GM23338 (cell line): ENCODE results near the gene OR2AE1. TPM values are rescaled to one million over a fixed set of nuclear protein-coding genes. Genes with fewer than 3 reads are reported as not detected.

Experiments
- ATAC-seq: fragments of 200-7000 bp; cut with Tn5 transposase; 3 replicates; pipeline ENCODE4 v1.9.1; 2020
- DNase-seq: peaks from one replicate; pipeline ENCODE4 v3.0.0-alpha.2; 2015; ENCODE audit warnings: low spot score
- H2AFZ ChIP-seq: fragments of 200-600 bp; sonication (generic); 2 replicates; pipeline ENCODE4 v1.8.0; 2016; ENCODE audit warnings: antibody characterized with exemption, mild to moderate bottlenecking, moderate library complexity
- H3F3A ChIP-seq: fragments of 200-600 bp; sonication (generic); replicated peaks from 2 replicates; pipeline ENCODE4 v1.8.0; 2017; ENCODE audit warnings: antibody characterized with exemption, mixed run types, low read depth
- H3K27ac ChIP-seq: fragments of 200-600 bp; sonication (generic); 2 replicates; pipeline ENCODE4 v1.6.1; 2016; ENCODE audit warnings: low read depth
- H3K27me3 ChIP-seq: fragments of 200-600 bp; sonication (generic); 2 replicates; pipeline ENCODE4 v1.8.0; 2016; ENCODE audit warnings: mild to moderate bottlenecking, mixed run types, moderate library complexity; ENCODE audit not compliant: insufficient read depth
- H3K36me3 ChIP-seq: fragments of 200-600 bp; sonication (generic); 2 replicates; pipeline ENCODE4 v1.8.0; 2016; ENCODE audit warnings: mild to moderate bottlenecking; ENCODE audit not compliant: insufficient read depth
- H3K4me1 ChIP-seq: fragments of 200-600 bp; sonication (generic); 2 replicates; pipeline ENCODE4 v1.8.0; 2016; ENCODE audit warnings: mild to moderate bottlenecking, moderate library complexity; ENCODE audit not compliant: insufficient read depth
- H3K4me2 ChIP-seq: fragments of 200-600 bp; sonication (generic); 2 replicates; pipeline ENCODE4 v1.7.1; 2017; ENCODE audit warnings: mixed run types
- H3K4me3 ChIP-seq: fragments of 200-600 bp; sonication (generic); 2 replicates; pipeline ENCODE4 v1.6.1; 2016; ENCODE audit warnings: mixed run types
- H3K79me2 ChIP-seq: fragments of 200-600 bp; sonication (generic); replicated peaks from 2 replicates; pipeline ENCODE4 v1.8.0; 2017; ENCODE audit warnings: mild to moderate bottlenecking; ENCODE audit not compliant: insufficient read depth
- H3K9me2 ChIP-seq: fragments of 200-600 bp; sonication (generic); 2 replicates; pipeline ENCODE4 v1.8.0; 2017; ENCODE audit not compliant: insufficient read depth
- H4K20me1 ChIP-seq: fragments of 200-600 bp; sonication (generic); replicated peaks from 2 replicates; pipeline ENCODE4 v1.8.0; 2017; ENCODE audit warnings: mild to moderate bottlenecking; ENCODE audit not compliant: insufficient read depth
- H3K27ac Mint-ChIP-seq: 2 replicates; pipeline ENCODE4 v1.8.0; 2020; ENCODE audit warnings: inconsistent platforms, mild to moderate bottlenecking, moderate library complexity, mixed read lengths
- H3K27me3 Mint-ChIP-seq: 3 replicates; pipeline ENCODE4 v1.8.0; 2022; ENCODE audit warnings: low read depth, mild to moderate bottlenecking, moderate library complexity, mixed read lengths, inconsistent platforms; ENCODE audit not compliant: insufficient read depth, poor library complexity
- H3K36me3 Mint-ChIP-seq: 3 replicates; pipeline ENCODE4 v1.8.0; 2021; ENCODE audit warnings: low read depth, mild to moderate bottlenecking, inconsistent platforms, moderate library complexity, mixed read lengths
- H3K4me1 Mint-ChIP-seq: 3 replicates; pipeline ENCODE4 v1.8.0; 2020; ENCODE audit warnings: mild to moderate bottlenecking, inconsistent platforms, mixed read lengths
- H3K4me3 Mint-ChIP-seq: 3 replicates; pipeline ENCODE4 v1.8.0; 2021; ENCODE audit warnings: moderate library complexity, mild to moderate bottlenecking, inconsistent platforms, mixed read lengths
- H3K9me3 Mint-ChIP-seq: 3 replicates; pipeline ENCODE4 v1.8.0; 2020; ENCODE audit warnings: moderate library complexity, mild to moderate bottlenecking, inconsistent platforms, mixed read lengths
- CREB1 ChIP-seq: fragments of 250-450 bp; sonication (Bioruptor Pico); IDR thresholded peaks from 2 replicates; pipeline ENCODE4 v1.5.0; 2020; ENCODE audit warnings: low read depth, mild to moderate bottlenecking, moderate library complexity
- ETS1 ChIP-seq: IDR thresholded peaks from 2 replicates; pipeline ENCODE4 v1.6.1; 2016; ENCODE audit warnings: antibody characterized with exemption
- EZH2 ChIP-seq: fragments of 200-600 bp; sonication (generic); IDR thresholded peaks from one replicate; pipeline ENCODE4 v1.8.0; 2017; ENCODE audit warnings: antibody characterized with exemption, mild to moderate bottlenecking, low read depth; ENCODE audit not compliant: unreplicated experiment
- EZH2phosphoT487 ChIP-seq: fragments of 200-600 bp; sonication (generic); IDR thresholded peaks from one replicate; pipeline ENCODE4 v1.8.1; 2018; ENCODE audit warnings: antibody characterized with exemption; ENCODE audit not compliant: unreplicated experiment
- JUNB ChIP-seq: IDR thresholded peaks from one replicate; pipeline ENCODE4 v1.6.1; 2016; ENCODE audit warnings: antibody characterized with exemption; ENCODE audit not compliant: unreplicated experiment
- NANOG ChIP-seq: IDR thresholded peaks from 2 replicates; pipeline ENCODE4 v1.6.1; 2016; ENCODE audit warnings: antibody characterized with exemption, borderline replicate concordance
- POLR2AphosphoS5 ChIP-seq: IDR thresholded peaks from 2 replicates; pipeline ENCODE4 v1.6.1; 2016; ENCODE audit warnings: antibody characterized with exemption, low read depth
- REST ChIP-seq: IDR thresholded peaks from one replicate; pipeline ENCODE4 v1.6.1; 2018; ENCODE audit warnings: antibody characterized with exemption; ENCODE audit not compliant: unreplicated experiment
- STAT1 ChIP-seq: IDR thresholded peaks from one replicate; pipeline ENCODE4 v1.6.1; 2016; ENCODE audit warnings: antibody characterized with exemption; ENCODE audit not compliant: unreplicated experiment
- ZNF114 ChIP-seq: fragments of 250-450 bp; sonication (Bioruptor Pico); IDR thresholded peaks from 2 replicates; pipeline ENCODE4 v1.5.0; 2020; ENCODE audit warnings: mild to moderate bottlenecking, moderate library complexity
- ZNF331 ChIP-seq: fragments of 250-450 bp; sonication (Bioruptor Pico); IDR thresholded peaks from 2 replicates; pipeline ENCODE4 v1.5.0; 2020; ENCODE audit warnings: low read depth, mild to moderate bottlenecking, moderate library complexity
- ZNF462 ChIP-seq: fragments of 250-450 bp; sonication (Bioruptor Pico); IDR thresholded peaks from 2 replicates; pipeline ENCODE4 v1.5.0; 2020; ENCODE audit warnings: mild to moderate bottlenecking, moderate library complexity
- polyA plus RNA-seq: library from polyadenylated mRNA; unstranded; fragments of >200 nt; fragmentation: Nextera tagmentation; extraction: Ambion mirVana; gene quantifications from 2 replicates; pipeline ENCODE4 v1.2.1, GENCODE V29; 2016
- total RNA-seq: library from RNA; depleted of rRNA; stranded (reverse); fragments of >200 nt; shearing (Covaris generic); gene quantifications from 2 replicates; pipeline ENCODE4 v1.2.3, GENCODE V29; 2014
- TF ChIP-seq, protein P1 (sequence below), 2 experiments: fragments of 200-600 bp in 1 of 2; sonication (generic) in 1 of 2; conservative IDR thresholded peaks; 2 replicates each; pipeline versions ENCODE4 v1.5.1 to v1.6.1; 2016 to 2017; ENCODE audit warnings: antibody characterized with exemption in 2 of 2, low read depth in 2 of 2, mild to moderate bottlenecking in 2 of 2, moderate library complexity in 1 of 2

OR2AE1 gene
- total and polyA plus RNA-seq, 2 experiments from 2014 or later = not detected

GRCh38 chr7:99893280-99893679 lies 16.4 kb upstream of the OR2AE1 start:
- TF ChIP-seq EZH2phosphoT487 (no peak), NANOG (no peak), EZH2 (no peak), ETS1 (no peak), REST (no peak), ZNF331 (CRISPR knock-in tag) (no peak), ZNF462 (no peak), STAT1 (no peak), JUNB (no peak), CREB1 (CRISPR knock-in tag) (no peak), ZNF114 (CRISPR knock-in tag) (no peak), POLR2AphosphoS5 (no peak)
- TF ChIP-seq, protein P1, sequence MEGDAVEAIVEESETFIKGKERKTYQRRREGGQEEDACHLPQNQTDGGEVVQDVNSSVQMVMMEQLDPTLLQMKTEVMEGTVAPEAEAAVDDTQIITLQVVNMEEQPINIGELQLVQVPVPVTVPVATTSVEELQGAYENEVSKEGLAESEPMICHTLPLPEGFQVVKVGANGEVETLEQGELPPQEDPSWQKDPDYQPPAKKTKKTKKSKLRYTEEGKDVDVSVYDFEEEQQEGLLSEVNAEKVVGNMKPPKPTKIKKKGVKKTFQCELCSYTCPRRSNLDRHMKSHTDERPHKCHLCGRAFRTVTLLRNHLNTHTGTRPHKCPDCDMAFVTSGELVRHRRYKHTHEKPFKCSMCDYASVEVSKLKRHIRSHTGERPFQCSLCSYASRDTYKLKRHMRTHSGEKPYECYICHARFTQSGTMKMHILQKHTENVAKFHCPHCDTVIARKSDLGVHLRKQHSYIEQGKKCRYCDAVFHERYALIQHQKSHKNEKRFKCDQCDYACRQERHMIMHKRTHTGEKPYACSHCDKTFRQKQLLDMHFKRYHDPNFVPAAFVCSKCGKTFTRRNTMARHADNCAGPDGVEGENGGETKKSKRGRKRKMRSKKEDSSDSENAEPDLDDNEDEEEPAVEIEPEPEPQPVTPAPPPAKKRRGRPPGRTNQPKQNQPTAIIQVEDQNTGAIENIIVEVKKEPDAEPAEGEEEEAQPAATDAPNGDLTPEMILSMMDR (conservative IDR thresholded peaks at IDR 0.05; ENCODE audit: low read depth in 2 of 2) = no peak
- DNase-seq (no peak), ATAC-seq (no peak)
- H3K27ac Mint-ChIP-seq = no peak overlapping the region
- H4K20me1 ChIP-seq = no peaks in the 10 kb centered on the region
- no peaks in the 10 kb centered on the region for H3K4me1 Mint-ChIP-seq
- no peak overlapping the region for H3K4me3 Mint-ChIP-seq
- H3F3A ChIP-seq = no peaks in the 10 kb centered on the region
- H3K27ac ChIP-seq = no peak overlapping the region
- H3K9me3 Mint-ChIP-seq = peaks cover 19% of the 10 kb centered on the region
- H3K4me3 ChIP-seq = no peak overlapping the region
- no peaks in the 10 kb centered on the region for H3K36me3 ChIP-seq
- H3K9me2 ChIP-seq = 0 out of 2 replicates have a peak, but pooled peaks cover 8% of the 10 kb centered on the region
- H3K36me3 Mint-ChIP-seq = peaks cover 32% of the 10 kb centered on the region; the same call in 2 of the 3 replicates
- no peaks in the 10 kb centered on the region for H3K79me2 ChIP-seq
- no peak overlapping the region for H2AFZ ChIP-seq
- no peaks in the 10 kb centered on the region for H3K27me3 Mint-ChIP-seq
- no peaks in the 10 kb centered on the region for H3K4me1 ChIP-seq
- H3K4me2 ChIP-seq = no peak overlapping the region
- no peaks in the 10 kb centered on the region for H3K27me3 ChIP-seq
